Common myeloid progenitor, CD34-positive (primary cell): ENCODE measurements around the gene CAMTA1.

Experiments used
- CTCF ChIA-PET: fragments of 350-600 bp; sonication (Branson Sonifier 250); formaldehyde crosslinking; loops from one replicate; lab custom pipeline; 2021; ENCODE audit warnings: antibody characterized with exemption; lab: Charles Lee
- POLR2A ChIA-PET: fragments of 350-600 bp; sonication (Branson Sonifier 250); formaldehyde crosslinking; loops from one replicate; lab custom pipeline; 2021; ENCODE audit warnings: antibody characterized with exemption; lab: Charles Lee
- DNase-seq, 3 donors: peaks; one replicate each; pipeline versions ENCODE4 v3.0.0 to v3.0.0-alpha.2; 2013
- H3K27ac ChIP-seq, 2 experiments: 1 replicate in 1 of 2; 2 replicates in 1 of 2; pipeline ENCODE4 v1.7.0; 2013; ENCODE audit warnings: inconsistent platforms in 2 of 2, low read length in 2 of 2, mild to moderate bottlenecking in 2 of 2, low read depth in 1 of 2, moderate library complexity in 1 of 2; ENCODE audit not compliant: severe bottlenecking in 2 of 2, insufficient read depth in 1 of 2, poor library complexity in 1 of 2
- H3K27me3 ChIP-seq, 5 experiments: replicated peaks in 2 of 5; 1 replicate in 3 of 5; 2 replicates in 2 of 5; pipeline versions ENCODE4 v1.6.1 to v1.7.0; 2013; ENCODE audit warnings: low read length in 4 of 5, mild to moderate bottlenecking in 2 of 5, moderate library complexity in 2 of 5, inconsistent platforms in 1 of 5; ENCODE audit not compliant: insufficient read depth in 5 of 5, control insufficient read depth in 4 of 5
- H3K36me3 ChIP-seq, 4 experiments: 1 replicate in 2 of 4; 2 replicates in 2 of 4; pipeline versions ENCODE4 v1.6.1 to v1.7.0; 2013; ENCODE audit warnings: low read length in 3 of 4, control low read depth in 1 of 4, mild to moderate bottlenecking in 1 of 4; ENCODE audit not compliant: control insufficient read depth in 4 of 4, insufficient read depth in 4 of 4
- H3K4me1 ChIP-seq, 4 experiments: 1 replicate in 3 of 4; 2 replicates in 1 of 4; pipeline versions ENCODE4 v1.6.1 to v1.7.1; 2013; ENCODE audit warnings: low read length in 3 of 4, mild to moderate bottlenecking in 3 of 4, control low read depth in 1 of 4, inconsistent platforms in 1 of 4, moderate library complexity in 1 of 4; ENCODE audit not compliant: control insufficient read depth in 4 of 4, insufficient read depth in 4 of 4; ENCODE audit errors: control extremely low read depth in 1 of 4
- H3K4me3 ChIP-seq, 7 experiments: 1 replicate in 4 of 7; 2 replicates in 3 of 7; pipeline versions ENCODE4 v1.5.1 to v1.7.0; 2013; ENCODE audit warnings: mild to moderate bottlenecking in 7 of 7, low read length in 6 of 7, moderate library complexity in 6 of 7, inconsistent platforms in 2 of 7, low read depth in 2 of 7, control low read depth in 1 of 7; ENCODE audit not compliant: insufficient read depth in 4 of 7, control insufficient read depth in 1 of 7; ENCODE audit errors: extremely low read depth in 1 of 7
- H3K9me3 ChIP-seq, 5 experiments: 1 replicate in 4 of 5; 2 replicates in 1 of 5; pipeline versions ENCODE4 v1.6.1 to v1.7.1; 2013; ENCODE audit warnings: low read length in 4 of 5, mild to moderate bottlenecking in 2 of 5, inconsistent platforms in 1 of 5, low read depth in 1 of 5, moderate library complexity in 1 of 5; ENCODE audit not compliant: control insufficient read depth in 4 of 5, insufficient read depth in 2 of 5; ENCODE audit errors: control extremely low read depth in 1 of 5
- WGBS: methylation state at CpG from one replicate; pipeline ENCODE4 v1.1.5; 2013; ENCODE audit not compliant: insufficient coverage; 5-methylcytosine and 5-hydroxymethylcytosine counted together

Gene CAMTA1

DNA sequence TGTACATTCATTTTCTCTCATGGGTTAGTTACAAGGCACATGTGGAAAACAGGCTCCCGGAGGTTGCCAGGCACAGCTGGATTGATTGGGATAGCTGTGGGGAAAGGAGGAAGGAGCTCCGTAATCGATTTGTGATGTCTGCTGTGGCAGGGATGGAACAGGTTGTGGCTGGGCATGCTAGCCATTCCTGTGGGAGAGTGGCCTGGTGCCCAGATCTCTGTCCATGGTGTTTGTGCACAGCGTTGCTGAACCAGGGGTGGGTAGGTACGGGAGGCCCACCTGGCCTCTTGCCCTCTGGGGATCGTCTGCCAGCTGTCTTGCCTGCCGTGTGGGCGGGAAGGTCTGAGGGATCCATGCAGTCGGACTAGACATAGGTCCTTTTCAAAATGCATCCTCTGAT is 683.0 kb downstream of the CAMTA1 start:
- H3K27me3 ChIP-seq, result peaks cover 0 to 2% (median 0%) of the 10 kb centered on the region in 5 experiments
- no peak overlapping the region for H3K27ac ChIP-seq
- H3K9me3 ChIP-seq, result no peaks in the 10 kb centered on the region
- no peak overlapping the region for H3K4me3 ChIP-seq
- ChIA-PET CTCF (interaction anchor here (1.0 kb wide), 1 partner anchor 29 kb away, joined by 3 read pairs; no protein-coding TSS in a partner anchor), POLR2A (no interaction called here)
- no peaks in the 10 kb centered on the region for H3K36me3 ChIP-seq
- no peak for DNase-seq
- H3K4me1 ChIP-seq, result peaks cover 0 to 2% (median 0%) of the 10 kb centered on the region in 4 experiments
- WGBS, result 97% methylated on average over 7 of the region's 9 CpGs

DNA sequence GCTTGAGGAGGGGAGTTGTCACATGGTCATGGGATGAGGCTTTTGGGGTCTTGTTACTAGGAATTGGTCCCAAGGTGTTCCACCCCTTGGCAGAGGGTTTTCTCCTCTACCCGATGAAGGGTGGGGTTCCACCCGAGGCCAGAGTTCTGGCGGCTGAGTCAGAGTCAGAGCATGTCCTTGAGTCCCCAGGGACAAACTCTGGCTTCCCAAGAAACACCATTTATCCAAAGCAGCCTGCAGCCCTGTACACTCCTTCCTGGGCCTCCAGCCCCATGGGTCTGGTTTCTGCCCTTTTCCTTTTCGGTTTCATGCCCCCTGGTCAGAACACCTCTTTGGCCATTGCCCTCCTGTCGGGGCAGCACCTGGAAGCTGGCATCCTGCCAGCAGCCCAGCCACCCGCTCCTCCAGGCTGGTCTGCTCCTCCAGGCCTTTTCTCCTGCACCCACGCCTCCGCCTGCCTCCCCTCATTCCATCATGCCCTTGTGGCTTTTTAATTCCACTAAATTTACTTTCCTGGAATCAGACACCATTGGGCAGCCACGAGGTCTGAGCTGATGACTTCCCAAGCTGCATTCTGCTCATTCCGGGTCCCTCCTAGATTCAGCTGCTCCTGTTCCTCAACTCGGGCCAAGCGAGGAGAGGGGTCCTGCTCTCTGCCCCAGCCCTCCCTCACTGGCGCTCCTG is 684.1 kb downstream of the CAMTA1 start:
- ChIA-PET CTCF (no interaction called here), POLR2A (interaction anchor here (0.6 kb wide), 1 partner anchor 1412 kb away, joined by 4 read pairs; no protein-coding TSS in a partner anchor)
- no peaks in the 10 kb centered on the region for H3K9me3 ChIP-seq
- peaks cover 0 to 2% (median 0%) of the 10 kb centered on the region in 5 experiments for H3K27me3 ChIP-seq
- WGBS, result 94% methylated on average over 12 of the region's 13 CpGs
- no peak for DNase-seq
- H3K36me3 ChIP-seq, result no peaks in the 10 kb centered on the region
- H3K4me3 ChIP-seq, result no peak overlapping the region
- no peaks in the 10 kb centered on the region for H3K4me1 ChIP-seq
- no peak overlapping the region for H3K27ac ChIP-seq

DNA sequence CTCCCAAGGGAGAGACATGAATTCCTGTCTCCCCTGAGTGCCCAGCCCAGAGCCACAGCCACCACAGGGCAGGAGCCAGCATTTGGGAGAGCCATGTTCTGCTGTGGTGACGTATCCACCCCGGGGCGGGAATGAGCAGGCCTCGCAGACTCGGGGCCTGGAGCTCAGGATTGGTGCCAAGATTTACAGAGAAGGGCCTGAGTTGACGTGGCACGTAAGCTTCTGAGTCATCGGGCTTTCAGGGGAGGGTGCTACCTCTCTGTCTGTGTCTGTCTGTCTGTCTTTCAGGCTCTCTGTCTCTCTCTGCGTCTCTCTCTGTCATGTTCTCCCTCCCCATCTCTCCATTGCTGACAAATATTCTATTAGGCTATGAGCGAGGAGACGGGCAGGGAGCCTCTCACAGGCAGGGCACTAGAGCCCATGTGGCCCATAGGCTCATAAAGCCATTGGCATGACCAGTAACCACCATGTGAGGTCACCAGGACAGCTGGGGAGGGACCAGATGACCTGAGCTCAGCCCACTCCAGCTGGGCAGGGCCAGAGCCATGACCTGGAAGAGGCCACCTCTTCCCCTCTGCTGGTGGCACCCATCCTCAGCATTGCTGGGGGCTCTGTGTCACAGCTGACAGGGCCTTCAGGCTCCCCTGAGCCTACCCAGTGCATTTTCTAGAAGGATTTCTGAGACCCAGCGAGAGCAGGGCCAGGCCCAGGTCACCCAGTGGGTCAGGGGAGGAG is 685.8 kb downstream of the CAMTA1 start:
- H3K36me3 ChIP-seq, result no peaks in the 10 kb centered on the region
- H3K27ac ChIP-seq, result no peak overlapping the region
- 92% methylated on average over 11 of the region's 12 CpGs for WGBS
- no peak overlapping the region for H3K4me3 ChIP-seq
- CTCF ChIA-PET, result no interaction called here
- POLR2A ChIA-PET, result no interaction called here
- H3K4me1 ChIP-seq, result no peaks in the 10 kb centered on the region
- no peaks in the 10 kb centered on the region for H3K9me3 ChIP-seq
- H3K27me3 ChIP-seq, result peaks cover 0 to 2% (median 0%) of the 10 kb centered on the region in 5 experiments
- no peak for DNase-seq

DNA sequence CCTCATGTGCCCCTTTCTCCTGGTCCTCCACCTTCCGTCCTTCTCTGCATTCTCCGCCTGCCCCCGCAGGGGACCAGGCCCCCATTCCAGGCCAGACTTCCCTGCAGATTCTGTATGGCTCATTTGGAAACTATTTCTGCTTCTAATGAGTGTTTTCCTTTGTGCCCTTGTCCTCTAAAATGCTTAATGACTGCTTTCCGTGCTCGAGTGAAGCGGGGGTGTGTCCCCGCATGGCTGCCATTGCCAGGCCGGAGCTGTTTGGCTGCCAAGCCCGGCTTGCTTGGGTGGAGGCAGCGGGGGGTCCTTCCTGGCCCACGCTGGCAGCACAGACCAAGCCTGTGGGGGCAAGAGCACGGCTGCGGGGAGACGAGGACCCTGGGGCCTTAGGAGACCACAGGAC is 686.6 kb downstream of the CAMTA1 start:
- 94% methylated on average over 11 of the region's 14 CpGs for WGBS
- POLR2A ChIA-PET, result no interaction called here

DNA sequence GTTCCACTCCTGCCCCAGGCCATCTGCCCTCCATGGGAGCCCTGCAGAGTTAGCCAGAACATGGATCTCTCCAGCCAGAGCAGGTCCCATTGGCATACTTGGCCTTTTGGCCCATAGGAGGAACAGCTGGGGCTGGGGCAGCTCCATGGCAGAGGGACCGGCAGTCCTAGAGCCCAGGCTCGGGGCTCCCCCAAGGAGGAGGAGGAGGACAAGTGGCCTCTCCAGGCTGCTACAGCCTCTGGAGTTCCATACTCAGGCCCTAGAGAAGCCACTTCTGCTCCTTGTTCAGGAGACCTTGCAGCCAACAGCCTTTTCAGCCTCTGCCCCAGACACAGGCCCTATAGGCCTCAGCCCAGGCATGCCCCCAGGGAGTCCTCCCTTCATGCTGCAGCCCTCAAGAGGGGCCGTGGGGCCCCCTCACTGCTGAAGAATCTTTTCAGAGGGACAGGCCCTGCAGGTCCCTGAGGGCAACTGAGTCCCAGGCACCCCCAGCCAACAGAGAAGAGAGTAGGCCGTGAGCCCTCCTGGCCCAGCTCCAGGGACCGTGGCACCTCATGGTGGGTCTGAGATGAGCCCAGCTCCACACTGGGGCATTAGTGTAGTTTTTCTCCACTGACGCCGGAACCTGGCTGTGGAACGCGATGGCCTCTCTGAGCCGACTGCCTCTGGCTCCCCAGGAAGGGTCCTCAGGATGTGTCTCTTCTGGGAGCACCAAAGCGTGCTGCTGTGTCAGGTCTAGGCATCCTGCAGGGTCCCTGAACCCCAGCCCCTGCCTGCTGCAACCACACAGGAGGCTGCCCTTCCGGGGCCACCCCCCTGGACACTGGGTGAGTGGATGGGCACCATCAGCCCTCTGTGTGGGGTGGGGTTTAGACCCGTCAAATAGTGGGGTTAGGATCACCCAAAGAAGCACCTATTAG is 688.2 kb downstream of the CAMTA1 start:
- no peak overlapping the region for H3K4me3 ChIP-seq
- CTCF ChIA-PET, result interaction anchor here (1.1 kb wide), 1 partner anchor 8 kb away, joined by 3 read pairs; no protein-coding TSS in a partner anchor

More for the DNA sequence above, 686.6 kb downstream of the CAMTA1 start:
- CTCF ChIA-PET, result no interaction called here
- no peaks in the 10 kb centered on the region for H3K9me3 ChIP-seq
- H3K27me3 ChIP-seq, result peaks cover 0 to 2% (median 0%) of the 10 kb centered on the region in 5 experiments
- no peaks in the 10 kb centered on the region for H3K4me1 ChIP-seq
- DNase-seq, result no peak
- H3K27ac ChIP-seq, result no peak overlapping the region
- H3K36me3 ChIP-seq, result no peaks in the 10 kb centered on the region
- H3K4me3 ChIP-seq, result no peak overlapping the region

DNA sequence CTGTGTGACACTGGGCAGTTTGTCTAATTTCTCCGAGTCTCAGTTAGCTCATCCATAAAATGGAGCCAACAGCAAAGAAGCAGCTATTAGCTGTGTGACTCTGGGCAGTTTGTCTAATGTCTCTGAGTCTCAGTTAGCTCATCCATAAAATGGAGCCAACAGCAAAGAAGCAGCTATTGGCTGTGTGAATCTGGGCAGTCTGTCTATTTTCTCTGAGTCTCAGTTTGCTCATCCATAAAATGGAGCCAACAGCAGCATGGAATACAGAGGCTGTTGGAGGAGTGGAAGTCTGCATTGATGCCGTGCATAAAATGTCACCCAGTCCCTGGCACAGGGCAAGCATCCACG is 688.9 kb downstream of the CAMTA1 start:
- H3K27ac ChIP-seq, result no peak overlapping the region
- ChIA-PET CTCF (interaction anchor here (0.5 to 1.1 kb wide), 2 partner anchors 8 to 279 kb away, joined by 3 read pairs; no protein-coding TSS in a partner anchor), POLR2A (no interaction called here)
- H3K4me3 ChIP-seq, result no peak overlapping the region
- DNase-seq, result no peak
- H3K9me3 ChIP-seq, result no peaks in the 10 kb centered on the region
- H3K27me3 ChIP-seq, result peaks cover 0 to 2% (median 0%) of the 10 kb centered on the region in 5 experiments
- no peaks in the 10 kb centered on the region for H3K4me1 ChIP-seq
- 97% methylated on average over 3 of the region's 3 CpGs for WGBS
- no peaks in the 10 kb centered on the region for H3K36me3 ChIP-seq

More for the DNA sequence above, 688.2 kb downstream of the CAMTA1 start:
- Histone ChIP-seq H3K4me1 (no peaks in the 10 kb centered on the region), H3K27me3 (peaks cover 0 to 2% (median 0%) of the 10 kb centered on the region in 5 experiments), H3K27ac (no peak overlapping the region), H3K9me3 (no peaks in the 10 kb centered on the region), H3K36me3 (no peaks in the 10 kb centered on the region)
- WGBS, result 97% methylated on average over 13 of the region's 13 CpGs
- no peak for DNase-seq
- POLR2A ChIA-PET, result no interaction called here
